Hematopoietic multipotent progenitor cell treated with erythropoietin and hydrocortisone succinate and interleukin-3 and kit ligand, for 4 days (in vitro differentiated cells): ENCODE data around the gene RPS27A.
A peak's percentile ranks its signal among the peaks of the same experiment; 100 is the strongest.
"Not testable (repeated sequence)": the region's sequence is repeated elsewhere in the genome, so short reads cannot be mapped to it uniquely, and the experiment has no call there.

Experiments used
- DNase-seq: peaks from one replicate; pipeline ENCODE4 v3.0.0-alpha.2; 2015

Gene RPS27A

DNA sequence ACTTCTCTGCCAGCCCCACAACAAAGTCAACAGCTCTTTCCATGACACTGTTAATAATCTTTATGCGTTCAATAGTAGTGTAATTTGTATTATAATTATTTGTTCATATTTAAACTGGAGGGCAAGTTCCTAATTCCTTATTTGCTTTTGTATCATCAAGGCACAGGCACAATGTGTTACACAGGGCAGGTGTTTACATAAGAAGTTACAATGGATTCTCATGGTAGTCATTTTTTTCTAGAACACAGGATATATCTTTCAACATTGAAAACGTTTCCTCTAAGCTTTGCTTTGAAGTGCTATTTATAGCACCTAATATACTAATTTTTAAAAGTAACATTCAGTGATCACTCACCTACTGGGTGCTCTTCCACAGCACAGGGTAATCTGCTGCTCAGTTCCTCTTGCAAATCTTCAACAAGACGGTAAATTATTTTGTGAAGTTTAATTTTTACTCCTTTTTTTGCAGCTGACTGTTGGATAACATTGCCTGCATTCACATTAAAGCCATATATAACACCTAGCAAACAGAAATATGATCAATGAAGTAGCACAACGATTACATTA, 7.3 kb downstream of the RPS27A start:
- DNase-seq = no peak

DNA sequence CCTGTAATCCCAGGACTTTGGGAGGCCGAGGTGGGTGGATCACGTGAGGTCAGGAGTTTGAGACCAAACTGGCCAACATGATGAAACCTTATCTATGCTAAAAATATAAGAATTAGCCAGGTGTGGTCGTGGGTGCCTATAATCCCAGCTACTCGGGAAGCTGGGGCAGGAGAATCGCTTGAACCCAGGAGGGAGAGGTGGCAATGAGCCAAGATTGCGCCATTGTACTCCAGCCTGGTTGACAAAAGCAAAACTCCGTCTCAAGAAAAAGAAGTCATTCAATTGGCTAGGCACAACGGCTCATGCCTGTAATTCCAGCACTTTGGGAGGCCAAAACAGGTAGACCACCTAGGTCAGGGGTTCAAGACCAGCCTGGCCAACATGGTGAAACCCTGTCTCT, 9.1 kb downstream of the RPS27A start:
- DNase-seq = not testable (repeated sequence)

DNA sequence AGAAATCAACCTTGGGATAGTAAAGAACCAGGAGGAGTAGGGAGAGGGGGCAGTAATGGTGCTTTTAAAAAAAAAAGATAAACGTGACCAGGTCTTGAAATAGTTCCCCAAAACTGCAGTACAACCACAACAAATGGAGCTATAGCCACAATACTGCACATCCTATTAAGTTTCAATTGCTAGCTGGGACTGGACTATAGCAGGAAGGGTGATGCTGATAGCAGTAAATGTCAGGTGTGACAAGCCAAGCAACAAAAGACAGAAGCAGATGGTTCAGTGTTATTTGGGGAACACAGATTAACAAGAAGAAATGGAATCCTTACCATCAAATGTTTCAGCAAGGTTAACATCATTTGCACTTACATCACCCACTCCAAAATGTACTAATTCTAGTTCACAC, 10.1 kb downstream of the RPS27A start:
- DNase-seq = no peak

DNA sequence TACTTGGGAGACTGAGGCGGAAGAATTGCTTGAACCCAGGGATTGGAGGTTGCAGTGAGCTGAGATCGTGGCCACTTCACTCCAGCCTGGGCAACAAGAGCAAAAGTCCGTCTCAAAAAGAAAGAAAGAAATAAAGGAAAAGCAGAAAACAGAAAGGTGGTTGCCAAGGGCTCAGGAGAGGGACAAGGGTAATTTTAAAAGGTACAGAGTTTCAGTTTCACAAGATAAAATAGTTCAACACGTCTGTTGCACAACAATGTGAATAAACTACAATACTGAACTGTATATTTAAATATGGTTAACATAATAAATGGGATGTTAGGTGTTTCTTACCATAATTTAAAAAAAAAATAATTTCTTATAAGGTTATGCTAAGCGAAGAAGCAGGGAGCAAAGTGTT, 12.9 kb downstream of the RPS27A start:
- no peak for DNase-seq

DNA sequence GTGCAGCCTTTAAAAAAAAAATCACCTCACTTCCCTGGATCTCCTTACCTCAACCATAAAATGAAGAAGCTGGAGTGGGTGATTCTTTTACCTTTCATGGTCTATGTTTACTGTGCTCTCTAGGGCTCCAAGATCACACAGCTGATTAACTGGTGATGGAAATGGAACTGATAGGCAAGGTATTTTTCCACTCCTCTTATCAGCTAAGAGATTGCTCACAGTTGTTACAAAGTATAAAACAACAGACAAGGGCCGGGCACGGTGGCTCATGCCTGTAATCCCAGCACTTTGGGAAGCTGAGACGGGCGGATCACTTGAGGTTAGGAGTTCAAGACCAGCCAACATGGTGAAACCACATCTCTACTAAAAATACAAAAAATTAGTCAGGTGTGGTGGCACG, 14.5 kb downstream of the RPS27A start:
- DNase-seq = no peak

DNA sequence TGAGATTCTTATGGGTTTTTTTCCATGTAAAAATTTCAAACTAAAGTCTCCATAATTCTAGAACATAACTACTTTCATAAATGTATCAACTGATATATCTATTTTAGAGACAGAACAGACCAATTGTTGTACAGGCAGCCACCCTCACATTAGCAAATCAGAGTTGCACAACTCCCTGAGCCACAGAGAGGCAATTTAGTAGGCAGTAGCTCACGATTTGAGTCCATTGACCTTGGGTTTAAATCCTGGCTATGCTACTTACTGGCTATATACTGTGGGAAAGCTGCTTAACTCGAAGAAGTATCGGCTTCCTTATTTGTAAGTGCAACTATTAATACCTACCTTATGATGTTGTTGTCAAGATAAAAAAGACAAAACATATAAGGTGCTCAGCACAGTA, 20.3 kb downstream of the RPS27A start:
- DNase-seq = no peak

DNA sequence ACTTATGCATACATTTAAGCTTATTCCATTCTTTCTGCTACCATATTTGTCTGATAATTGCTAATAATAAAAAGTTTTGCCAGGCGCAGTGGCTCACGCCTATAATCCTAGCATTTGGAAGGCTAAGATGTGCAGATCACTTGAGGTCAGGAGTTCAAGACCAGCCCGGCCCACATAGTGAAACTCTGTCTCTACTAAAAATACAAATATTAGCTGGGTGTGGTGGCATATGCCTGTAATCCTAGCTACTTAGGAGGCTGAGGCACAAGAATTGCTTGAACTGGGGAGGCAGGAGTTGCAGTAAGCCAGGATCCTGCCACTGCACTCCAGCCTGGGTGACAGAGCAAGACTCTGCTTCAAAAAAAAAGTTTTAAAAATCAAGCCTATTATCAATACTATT, 27.1 kb downstream of the RPS27A start:
- DNase-seq = not testable (repeated sequence)

DNA sequence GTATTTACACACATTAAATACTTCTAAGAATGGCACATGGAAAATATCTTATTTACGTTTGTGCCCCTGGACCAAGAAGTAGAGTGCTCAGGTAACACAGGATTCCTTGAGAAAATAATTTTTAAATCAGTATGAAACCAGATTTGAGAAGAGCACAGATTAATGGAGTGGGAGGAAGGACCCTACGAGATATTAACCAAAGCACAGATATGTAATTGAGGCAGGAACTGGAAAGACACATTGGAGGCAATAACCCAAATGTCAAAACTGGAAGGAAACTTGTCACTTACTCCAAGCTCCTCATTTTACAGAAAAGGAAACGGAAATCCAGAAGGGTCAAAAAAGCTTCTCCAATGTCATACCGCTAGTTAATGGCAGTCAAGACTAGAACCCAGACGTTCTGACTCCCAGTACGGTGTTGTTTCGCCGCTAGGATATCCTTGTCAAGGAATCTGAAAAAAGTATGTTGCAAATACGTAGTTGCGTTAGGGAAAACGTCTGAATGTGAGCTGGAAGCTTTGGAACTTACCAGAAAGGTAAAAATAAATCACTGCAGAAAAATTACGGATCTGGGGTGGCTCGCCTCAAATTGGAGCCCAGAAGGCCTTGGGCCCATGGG, 35.9 kb downstream of the RPS27A start:
- DNase-seq = peak; percentile 28

DNA sequence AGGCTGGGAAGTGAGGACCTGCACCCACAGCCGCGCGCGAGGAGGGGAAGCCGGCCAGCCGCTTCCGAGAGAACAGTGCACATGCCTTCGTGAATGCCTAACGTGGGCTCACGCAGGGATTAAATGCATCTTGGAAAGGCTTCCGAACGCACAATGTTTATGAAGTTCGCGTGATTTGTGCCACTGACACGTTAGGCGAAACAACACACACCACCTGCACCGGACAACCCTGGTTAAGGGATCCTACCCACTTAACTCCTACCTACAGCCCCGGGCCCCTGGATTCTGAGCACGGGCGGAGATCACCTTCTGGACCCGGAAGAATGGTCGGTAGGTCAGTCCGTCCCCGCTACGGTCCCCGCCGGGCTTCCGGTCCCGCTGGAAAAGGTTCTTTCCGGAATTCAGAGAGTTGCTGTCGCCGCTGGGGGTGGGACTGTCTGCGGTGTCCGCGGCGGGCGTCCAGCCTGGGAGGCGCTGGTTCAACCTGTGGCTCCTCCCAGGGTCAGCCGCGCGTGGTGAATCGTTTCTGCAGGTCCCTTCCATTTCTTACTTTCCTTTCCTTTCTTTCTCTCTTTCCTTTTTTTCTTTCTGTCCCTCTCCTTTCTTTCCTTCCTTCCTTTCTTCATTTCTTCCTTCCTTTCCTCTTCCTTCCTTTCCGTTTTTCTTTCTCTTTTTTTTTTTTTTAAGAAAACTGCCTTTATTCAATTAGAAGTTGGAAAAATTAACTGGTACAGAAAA, 36.6 kb downstream of the RPS27A start, which contains the start of gene MTIF2:
Gene MTIF2, minus strand, starts transcription at position 325 of the 738 bp plus-strand sequence. CDS start 5,373 bp downstream, outside the sequence.
- DNase-seq = peak; percentile 98

DNA sequence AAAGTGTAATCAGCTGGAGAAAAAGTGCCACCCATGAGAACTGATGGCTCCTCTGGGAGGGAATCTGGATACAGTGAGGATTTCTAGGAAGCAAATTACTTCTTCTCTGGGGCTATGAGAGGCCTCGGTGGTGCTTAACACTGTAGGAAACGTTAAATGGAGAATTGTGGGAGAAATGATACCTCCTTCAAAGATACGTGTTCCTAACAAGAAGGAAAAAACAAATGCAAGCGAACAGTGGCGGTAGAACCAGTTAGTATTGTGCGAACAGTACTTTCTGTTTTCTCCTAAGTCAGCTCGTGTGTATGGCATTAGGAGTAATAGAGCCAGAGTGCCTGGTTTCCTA, 37.1 kb downstream of the RPS27A start:
- peak; percentile 43 for DNase-seq

DNA sequence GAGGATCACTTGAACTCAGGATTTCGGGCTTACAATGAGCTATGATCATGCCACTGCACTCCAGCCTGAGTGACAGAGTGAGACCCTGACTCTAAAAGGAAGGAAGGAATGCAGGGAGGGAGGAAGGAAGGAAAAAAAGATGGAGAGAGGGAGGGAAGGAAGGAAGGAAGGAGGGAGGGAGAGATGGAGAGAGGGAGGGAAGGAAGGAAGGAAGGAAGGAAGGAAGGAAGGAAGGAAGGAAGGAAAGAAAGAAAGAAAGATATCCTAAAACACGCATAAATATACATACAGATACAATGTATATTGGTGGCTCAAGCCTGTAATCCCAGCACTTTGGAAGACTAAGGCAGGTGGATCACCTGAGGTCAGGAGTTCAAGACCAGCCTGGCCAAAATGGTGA, 41.9 kb downstream of the RPS27A start:
- DNase-seq = not testable (repeated sequence)

DNA sequence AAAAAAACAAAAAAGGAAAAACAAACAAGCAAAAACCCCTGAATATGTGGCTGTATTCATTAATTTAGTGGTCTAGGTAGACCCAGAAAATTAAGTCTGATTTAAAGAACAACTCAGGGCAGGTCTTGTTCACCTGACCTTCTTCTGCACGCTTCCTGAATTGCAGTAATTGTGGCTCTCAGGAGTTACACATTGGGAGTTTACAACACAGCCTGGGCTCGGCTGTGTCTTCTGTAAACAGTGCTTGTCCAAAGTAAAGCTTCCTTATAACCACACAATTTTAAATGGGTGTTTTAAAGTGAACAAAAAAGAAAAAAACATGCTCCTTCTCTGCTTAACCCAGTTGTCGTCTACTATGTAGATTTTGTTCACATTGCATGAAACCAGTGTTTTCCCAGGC, 44.8 kb downstream of the RPS27A start:
- no peak for DNase-seq

DNA sequence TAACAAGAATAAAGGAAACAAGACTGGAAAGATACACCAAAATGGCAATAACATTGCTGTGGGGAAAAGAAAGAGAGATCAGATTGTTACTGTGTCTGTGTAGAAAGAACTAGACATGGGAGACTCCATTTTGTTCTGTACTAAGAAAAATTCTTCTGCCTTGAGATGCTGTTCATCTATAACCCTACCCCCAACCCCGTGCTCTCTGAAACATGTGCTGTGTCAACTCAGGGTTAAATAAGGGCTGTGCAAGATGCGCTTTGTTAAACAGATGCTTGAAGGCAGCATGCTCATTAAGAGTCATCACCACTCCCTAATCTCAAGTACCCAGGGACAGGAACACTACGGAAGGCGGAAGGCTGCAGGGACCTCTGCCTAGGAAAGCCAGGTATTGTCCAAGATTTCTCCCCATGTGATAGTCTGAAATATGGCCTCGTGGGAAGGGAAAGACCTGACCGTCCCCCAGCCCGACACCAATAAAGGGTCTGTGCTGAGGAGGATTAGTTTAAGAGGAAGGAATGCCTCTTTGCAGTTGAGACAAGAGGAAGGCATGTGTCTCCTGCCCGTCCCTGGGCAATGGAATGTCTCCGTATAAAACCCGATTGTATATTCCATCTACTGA, 46.8 kb downstream of the RPS27A start:
- DNase-seq = not testable (repeated sequence)

DNA sequence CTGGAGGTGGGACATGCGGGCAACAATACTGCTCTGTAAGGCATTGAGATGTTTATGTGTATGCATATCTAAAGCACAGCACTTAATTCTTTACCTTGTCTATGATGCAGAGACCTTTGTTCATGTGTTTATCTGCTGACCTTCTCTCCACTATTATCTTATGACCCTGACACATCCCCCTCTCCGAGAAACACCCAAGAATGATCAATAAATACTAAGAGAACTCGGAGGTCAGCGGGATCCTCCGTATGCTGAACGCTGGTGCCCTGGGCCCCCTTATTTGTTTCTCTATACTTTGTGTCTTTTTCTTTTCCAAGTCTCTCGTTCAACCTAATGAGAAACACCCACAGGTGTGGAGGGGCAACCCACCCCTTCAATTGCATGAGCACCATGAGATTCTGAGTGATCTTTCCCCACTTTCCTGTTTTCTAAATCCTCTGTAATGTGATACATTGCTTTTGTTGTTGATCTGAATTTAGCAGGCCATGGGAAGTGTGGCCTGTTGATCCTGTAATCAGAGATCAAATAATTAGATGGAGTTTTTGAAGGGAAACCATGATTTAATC, 47.5 kb downstream of the RPS27A start:
- not testable (repeated sequence) for DNase-seq

DNA sequence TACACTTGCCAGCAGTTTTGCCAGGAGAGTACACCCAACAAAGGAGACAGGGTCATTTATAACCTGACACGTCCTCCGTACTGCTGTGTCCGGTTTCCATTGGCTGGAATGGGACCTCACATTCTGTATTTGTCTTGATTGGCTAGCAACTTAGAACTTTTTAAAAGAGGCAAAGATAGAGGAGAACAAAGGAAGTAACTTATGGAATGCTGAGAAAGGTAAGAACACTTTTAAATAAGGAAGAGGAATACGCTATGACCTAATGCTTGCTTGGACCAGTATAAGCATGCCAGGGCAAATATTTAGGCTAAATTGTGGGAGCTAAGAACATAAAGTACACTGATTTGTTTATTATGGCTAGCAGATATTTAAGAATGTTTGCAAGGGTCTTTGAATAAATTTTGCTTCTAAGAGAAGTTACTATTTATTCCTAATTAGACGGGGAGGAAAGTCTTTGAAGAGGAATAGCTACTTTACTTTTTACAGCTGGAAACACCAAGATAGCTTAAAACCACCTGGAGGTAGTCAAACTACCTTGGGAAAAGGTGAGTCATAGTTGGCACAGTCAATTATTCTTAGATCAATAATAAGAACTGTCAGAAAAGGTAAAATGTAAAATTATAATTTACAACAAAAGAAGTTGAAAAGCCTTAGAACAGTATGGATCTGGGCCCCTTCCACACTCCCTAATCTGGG, 48.5 kb downstream of the RPS27A start:
- not testable (repeated sequence) for DNase-seq

DNA sequence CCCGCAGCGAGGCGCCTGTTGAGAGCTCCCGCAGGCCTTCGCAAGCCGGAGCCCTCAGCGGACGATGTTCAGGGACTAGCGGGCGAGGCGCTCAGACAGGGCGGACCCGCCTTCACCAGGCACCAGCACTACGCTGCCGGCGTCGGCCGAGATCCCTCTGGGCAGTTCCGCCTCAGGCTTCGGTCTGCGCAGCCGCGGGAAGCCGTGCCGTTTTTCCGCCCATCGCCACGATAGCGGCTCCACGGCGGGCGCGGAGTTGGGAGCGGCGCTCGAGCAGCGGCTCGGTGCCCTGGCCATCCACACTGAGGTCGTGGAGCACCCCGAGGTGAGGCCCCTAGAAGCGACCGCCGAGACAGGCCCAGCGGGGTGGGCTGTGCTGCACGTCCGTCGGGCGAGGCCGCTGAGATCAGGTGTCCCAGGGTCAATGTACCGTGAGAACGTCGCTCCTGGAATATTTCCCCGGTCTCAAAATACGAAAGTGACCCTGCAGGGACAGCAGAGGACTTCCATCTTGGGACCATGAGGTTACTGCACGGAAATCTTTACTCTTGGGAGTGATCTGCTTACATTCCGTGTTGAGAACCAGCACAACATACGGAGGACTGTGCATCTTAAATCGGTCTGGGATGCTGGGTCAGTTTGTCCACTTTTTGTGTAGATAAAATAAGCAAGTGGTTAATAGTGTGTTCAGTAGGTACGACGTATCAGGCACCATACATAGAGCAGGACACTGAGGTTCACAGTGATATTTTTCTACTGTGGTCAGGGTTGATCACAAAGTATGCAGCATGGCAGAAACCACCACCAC, 49.8 kb downstream of the RPS27A start:
- peak; percentile 96 for DNase-seq

DNA sequence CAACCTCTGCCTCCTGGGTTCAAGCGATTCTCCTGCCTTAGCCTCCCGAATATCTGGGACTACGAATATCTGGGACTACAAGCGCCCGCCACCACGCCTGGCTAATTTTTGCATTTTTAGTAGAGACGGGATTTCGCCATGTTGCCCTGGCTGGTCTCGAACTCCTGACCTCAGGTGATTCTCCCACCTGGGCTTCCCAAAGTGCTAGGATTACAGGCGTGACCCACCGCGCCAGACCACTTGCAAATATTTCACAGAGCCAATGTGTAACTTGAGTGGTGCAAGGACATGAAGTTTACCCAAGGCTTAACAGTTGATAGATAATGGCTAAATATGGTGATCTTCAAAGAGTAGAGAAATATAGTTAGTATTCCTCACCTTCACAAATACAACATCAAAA, 50.6 kb downstream of the RPS27A start:
- no peak for DNase-seq
